GM12878 (cell line): Measurements from ENCODE around the gene NPAS3. TPM values are rescaled to one million over a fixed set of nuclear protein-coding genes. Genes with fewer than 3 reads are reported as not detected.

Experiments
- ATAC-seq: fragments of 200-7000 bp; cut with Tn5 transposase; 3 replicates; pipeline ENCODE4 v1.9.1; 2020; ENCODE audit warnings: mild to moderate bottlenecking, moderate library complexity
- BruUV-seq: library from RNA; stranded (reverse); fragments of 400-500 nt; replicated peaks from 2 replicates; lab custom pipeline; 2021; lab: Mats Ljungman, UMichigan
- CTCF ChIA-PET: fragments of 300-600 bp; sonication (Branson Sonifier 250); formaldehyde crosslinking; extraction: SDS; loops from one replicate; lab custom pipeline; 2021; ENCODE audit warnings: inconsistent platforms; lab: Yijun Ruan, JAX
- POLR2A ChIA-PET: fragments of 350-600 bp; formaldehyde crosslinking; extraction: SDS; loops from one replicate; lab custom pipeline; 2021; ENCODE audit warnings: inconsistent platforms; lab: Charles Lee
- RAD21 ChIA-PET: fragments of 300-600 bp; sonication (Branson Sonifier 250); formaldehyde crosslinking; loops from one replicate; lab custom pipeline; 2023; ENCODE audit warnings: antibody characterized with exemption; ENCODE audit not compliant: unreplicated experiment; lab: Charles Lee
- SMC1A ChIA-PET: fragments of 300-600 bp; sonication (Branson Sonifier 250); formaldehyde crosslinking; loops from one replicate; lab custom pipeline; 2023; ENCODE audit not compliant: unreplicated experiment, uncharacterized antibody; lab: Charles Lee
- DNase-seq: peaks from one replicate; pipeline ENCODE4 v3.0.0-alpha.2; 2011; ENCODE audit warnings: low read depth, low spot score
- FAIRE-seq: peaks from 3 replicates; lab custom pipeline; 2011; peaks lifted over from hg19 to GRCh38; lab: Jason Lieb, UNC
- H2AFZ ChIP-seq: 2 replicates; pipeline ENCODE4 v1.6.0; 2011; ENCODE audit warnings: low read depth, low read length, control low read depth; ENCODE audit not compliant: control insufficient read depth
- H3K27ac ChIP-seq: 2 replicates; pipeline ENCODE4 v1.5.1; 2011; ENCODE audit warnings: control low read depth; ENCODE audit not compliant: control insufficient read depth, insufficient read depth
- H3K27me3 ChIP-seq, 2 experiments: replicated peaks in 1 of 2; 2 replicates each; pipeline versions ENCODE4 v1.6.0 to v1.6.1; 2011; ENCODE audit warnings: low read length in 1 of 2; ENCODE audit not compliant: control insufficient read depth in 2 of 2, insufficient read depth in 2 of 2
- H3K36me3 ChIP-seq, 2 experiments: 2 replicates each; pipeline ENCODE4 v1.5.1; 2011; ENCODE audit warnings: low read length in 1 of 2; ENCODE audit not compliant: control insufficient read depth in 2 of 2, insufficient read depth in 2 of 2
- H3K4me1 ChIP-seq: 2 replicates; pipeline ENCODE4 v1.6.1; 2011; ENCODE audit warnings: mild to moderate bottlenecking, low read length, moderate library complexity, mixed read lengths; ENCODE audit not compliant: control insufficient read depth, insufficient read depth
- H3K4me2 ChIP-seq: 2 replicates; pipeline ENCODE4 v1.6.0; 2011; ENCODE audit warnings: control low read depth; ENCODE audit not compliant: control insufficient read depth, insufficient read depth
- H3K4me3 ChIP-seq: fragments of 200-600 bp; sonication (generic); 2 replicates; pipeline ENCODE4 v1.5.1; 2016
- H3K79me2 ChIP-seq: 2 replicates; pipeline ENCODE4 v1.6.0; 2011; ENCODE audit warnings: low read length; ENCODE audit not compliant: control insufficient read depth, insufficient read depth
- H3K9ac ChIP-seq: 2 replicates; pipeline ENCODE4 v1.8.0; 2011; ENCODE audit warnings: low read length, control low read depth, mixed read lengths; ENCODE audit not compliant: control insufficient read depth, insufficient read depth
- H3K9me3 ChIP-seq: replicated peaks from 3 replicates; pipeline ENCODE4 v1.5.1; 2011; ENCODE audit warnings: mild to moderate bottlenecking, low read length; ENCODE audit not compliant: control insufficient read depth, insufficient read depth
- H4K20me1 ChIP-seq: 2 replicates; pipeline ENCODE4 v1.6.0; 2011; ENCODE audit not compliant: control insufficient read depth, insufficient read depth
- CHD2 ChIP-seq: IDR thresholded peaks from 2 replicates; pipeline ENCODE4 v1.6.1; 2011; ENCODE audit warnings: low read depth, low read length, improper control_type of control experiment, borderline replicate concordance
- HDAC2 ChIP-seq: fragments of 200-600 bp; sonication (generic); IDR thresholded peaks from 2 replicates; pipeline ENCODE4 v1.6.1; 2017
- MEF2A ChIP-seq: IDR thresholded peaks from 2 replicates; pipeline ENCODE4 v1.6.1; 2011; ENCODE audit warnings: low read depth, mild to moderate bottlenecking, low read length, moderate library complexity; ENCODE audit not compliant: insufficient read depth
- SRF ChIP-seq, 2 experiments: IDR thresholded peaks; 2 replicates each; pipeline ENCODE4 v1.6.1; 2011; ENCODE audit warnings: low read depth in 2 of 2, low read length in 2 of 2, mild to moderate bottlenecking in 1 of 2, moderate library complexity in 1 of 2
- ZNF274 ChIP-seq: IDR thresholded peaks from one replicate; pipeline ENCODE4 v1.8.0; 2011; ENCODE audit not compliant: insufficient read length, insufficient read depth
- WGBS: methylation state at CpG from one replicate; pipeline ENCODE4 v1.1.6; 2016; ENCODE audit warnings: low lambda C conversion rate; ENCODE audit not compliant: insufficient replicate concordance, insufficient coverage; ENCODE audit errors: missing lambda C conversion rate; 5-methylcytosine and 5-hydroxymethylcytosine counted together
- in situ Hi-C: fragments of 300-500 bp; cut with MboI; formaldehyde crosslinking; loops from 9 replicates; pipeline ENCODE4 v1.14.3; 2018; ENCODE audit warnings: mixed read lengths
- intact Hi-C: fragments of 100-400 bp; cut with micrococcal nuclease; formaldehyde crosslinking; loops from one replicate; pipeline ENCODE4 v1.14.2; 2022; ENCODE audit not compliant: unreplicated experiment
- polyA plus RNA-seq, 11 experiments: library from polyadenylated mRNA; depleted of rRNA in 4 of 11; unstranded in 6 of 11; stranded (reverse) in 5 of 11; fragments of >200 nt; fragmentation: Nextera tagmentation in 4 of 11; fragmentation: Illumina TruSeq in 1 of 11; extraction: Ambion mirVana in 4 of 11; extraction: Trizol in 1 of 11; gene quantifications; 1 replicate in 1 of 11; 2 replicates in 10 of 11; pipeline versions ENCODE4 v1.2.1 to v1.2.3, GENCODE V29; 2011 to 2016; ENCODE audit warnings: inconsistent platforms in 2 of 11, missing spikeins in 2 of 11, low read depth in 1 of 11
- total RNA-seq, 4 experiments: library from RNA; depleted of rRNA in 3 of 4; stranded (reverse); fragments of >200 nt in 3 of 4; fragmentation: Illumina TruSeq in 1 of 4; extraction: Trizol in 1 of 4; gene quantifications; 2 replicates each; pipeline versions ENCODE4 v1.2.1 to v1.2.3, GENCODE V29; 2013 to 2021
- TF ChIP-seq, protein P1 (sequence below): IDR thresholded peaks from 2 replicates; pipeline ENCODE4 v1.6.1; 2012; ENCODE audit warnings: improper control_type of control experiment, low read depth, low read length; ENCODE audit not compliant: insufficient replicate concordance

NPAS3 gene
- total and polyA plus RNA-seq, 10 of the 15 experiments (the other 5 are each of a cell fraction or from before 2014, with no cell fraction given), result under 0.01 to 2.7 (median 0.03) TPM; not detected in 6

DNA sequence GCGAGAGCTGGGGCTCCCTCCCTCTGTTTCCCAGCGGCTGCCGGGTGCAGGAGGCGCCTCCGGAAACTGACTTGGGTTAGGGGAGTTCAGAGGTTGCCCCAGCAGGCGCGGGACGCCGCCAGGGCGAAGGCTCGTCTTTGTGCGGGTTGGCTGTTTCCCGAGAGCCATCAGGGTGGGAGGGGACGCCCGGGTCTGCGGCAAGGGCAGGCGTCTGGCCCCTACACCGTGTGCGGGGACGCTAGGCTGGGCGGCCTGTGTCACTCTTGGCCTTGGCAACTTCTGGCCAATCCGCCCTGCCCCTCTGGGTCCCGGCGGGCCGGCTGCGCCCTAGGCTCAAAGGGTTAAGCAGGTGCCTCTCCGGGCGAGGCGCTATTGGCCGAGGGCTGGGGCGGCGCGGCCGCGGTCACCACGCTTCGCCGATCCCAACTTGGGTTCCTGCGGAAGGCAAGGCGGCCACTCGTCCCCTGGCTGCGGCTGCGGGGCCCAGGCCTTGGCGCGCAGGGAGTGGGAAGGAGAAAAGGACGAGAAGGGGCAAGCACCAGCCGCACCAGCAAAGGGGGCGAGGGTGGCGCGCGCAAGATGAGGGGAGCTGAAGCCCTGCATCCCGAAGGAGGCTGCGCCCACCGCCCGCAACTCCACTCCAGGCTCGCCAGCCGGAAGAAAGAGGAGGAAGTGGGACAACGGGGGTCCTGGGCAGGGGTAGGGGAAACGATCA, 5.6 kb upstream of the NPAS3 start:
- Histone ChIP-seq H3K27me3 (peaks cover 3 to 18% of the 10 kb centered on the region in 2 experiments), H2AFZ (no peak overlapping the region), H3K4me1 (no peaks in the 10 kb centered on the region), H3K4me2 (no peak overlapping the region), H3K79me2 (no peaks in the 10 kb centered on the region), H3K9ac (no peak overlapping the region), H3K36me3 (no peaks in the 10 kb centered on the region), H3K4me3 (no peak overlapping the region), H3K27ac (no peak overlapping the region), H3K9me3 (no peaks in the 10 kb centered on the region; the same call in 2 of the 3 replicates), H4K20me1 (no peaks in the 10 kb centered on the region)
- FAIRE-seq (no peak), ATAC-seq (no peak), DNase-seq (no peak)
- ChIA-PET SMC1A (no interaction called here), RAD21 (no interaction called here), CTCF (no interaction called here), POLR2A (interaction anchor here (0.5 kb wide), 1 partner anchor 38 kb away, joined by 5 read pairs; no protein-coding TSS in a partner anchor)
- WGBS, result 29% methylated on average over 29 of the region's 59 CpGs
- TF ChIP-seq CHD2 (no peak), SRF (IDR thresholded peaks at IDR 0.05; ENCODE audit: low read depth in 2 of 2, low read length in 2 of 2) (no peak), MEF2A (no peak), HDAC2 (no peak), ZNF274 (no peak)
- TF ChIP-seq, protein P1, sequence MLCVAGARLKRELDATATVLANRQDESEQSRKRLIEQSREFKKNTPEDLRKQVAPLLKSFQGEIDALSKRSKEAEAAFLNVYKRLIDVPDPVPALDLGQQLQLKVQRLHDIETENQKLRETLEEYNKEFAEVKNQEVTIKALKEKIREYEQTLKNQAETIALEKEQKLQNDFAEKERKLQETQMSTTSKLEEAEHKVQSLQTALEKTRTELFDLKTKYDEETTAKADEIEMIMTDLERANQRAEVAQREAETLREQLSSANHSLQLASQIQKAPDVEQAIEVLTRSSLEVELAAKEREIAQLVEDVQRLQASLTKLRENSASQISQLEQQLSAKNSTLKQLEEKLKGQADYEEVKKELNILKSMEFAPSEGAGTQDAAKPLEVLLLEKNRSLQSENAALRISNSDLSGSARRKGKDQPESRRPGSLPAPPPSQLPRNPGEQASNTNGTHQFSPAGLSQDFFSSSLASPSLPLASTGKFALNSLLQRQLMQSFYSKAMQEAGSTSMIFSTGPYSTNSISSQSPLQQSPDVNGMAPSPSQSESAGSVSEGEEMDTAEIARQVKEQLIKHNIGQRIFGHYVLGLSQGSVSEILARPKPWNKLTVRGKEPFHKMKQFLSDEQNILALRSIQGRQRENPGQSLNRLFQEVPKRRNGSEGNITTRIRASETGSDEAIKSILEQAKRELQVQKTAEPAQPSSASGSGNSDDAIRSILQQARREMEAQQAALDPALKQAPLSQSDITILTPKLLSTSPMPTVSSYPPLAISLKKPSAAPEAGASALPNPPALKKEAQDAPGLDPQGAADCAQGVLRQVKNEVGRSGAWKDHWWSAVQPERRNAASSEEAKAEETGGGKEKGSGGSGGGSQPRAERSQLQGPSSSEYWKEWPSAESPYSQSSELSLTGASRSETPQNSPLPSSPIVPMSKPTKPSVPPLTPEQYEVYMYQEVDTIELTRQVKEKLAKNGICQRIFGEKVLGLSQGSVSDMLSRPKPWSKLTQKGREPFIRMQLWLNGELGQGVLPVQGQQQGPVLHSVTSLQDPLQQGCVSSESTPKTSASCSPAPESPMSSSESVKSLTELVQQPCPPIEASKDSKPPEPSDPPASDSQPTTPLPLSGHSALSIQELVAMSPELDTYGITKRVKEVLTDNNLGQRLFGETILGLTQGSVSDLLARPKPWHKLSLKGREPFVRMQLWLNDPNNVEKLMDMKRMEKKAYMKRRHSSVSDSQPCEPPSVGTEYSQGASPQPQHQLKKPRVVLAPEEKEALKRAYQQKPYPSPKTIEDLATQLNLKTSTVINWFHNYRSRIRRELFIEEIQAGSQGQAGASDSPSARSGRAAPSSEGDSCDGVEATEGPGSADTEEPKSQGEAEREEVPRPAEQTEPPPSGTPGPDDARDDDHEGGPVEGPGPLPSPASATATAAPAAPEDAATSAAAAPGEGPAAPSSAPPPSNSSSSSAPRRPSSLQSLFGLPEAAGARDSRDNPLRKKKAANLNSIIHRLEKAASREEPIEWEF, result no peak
- no TSS peak for BruUV-seq
- in situ Hi-C loops, result no loop called here
- intact Hi-C loops, result no loop called here
